K562 (cell line): ENCODE data around the gene SELENOF. TPM values are rescaled to one million over a fixed set of nuclear protein-coding genes. Genes with fewer than 3 reads are reported as not detected.

Source experiments
- ATAC-seq: fragments of 200-7000 bp; cut with Tn5 transposase; 3 replicates; pipeline ENCODE4 v1.9.1; 2020; ENCODE audit warnings: moderate library complexity
- BruUV-seq: library from RNA; stranded (reverse); fragments of 400-500 nt; replicated peaks from 2 replicates; lab custom pipeline; 2021; lab: Mats Ljungman, UMichigan
- CTCF ChIA-PET: fragments of 300-600 bp; formaldehyde crosslinking; extraction: SDS; loops from one replicate; lab custom pipeline; 2021; ENCODE audit warnings: low intra/inter-chr PET ratio; lab: Yijun Ruan, JAX
- POLR2A ChIA-PET: fragments of 300-600, 350-650 bp; sonication (Branson Sonifier 250); formaldehyde crosslinking; extraction: SDS; loops from one replicate; lab custom pipeline; 2021; ENCODE audit warnings: antibody characterized with exemption, inconsistent platforms; lab: Yijun Ruan, JAX
- DNase-seq, 4 experiments: peaks; one replicate each; pipeline versions ENCODE4 v3.0.0 to v3.0.0-alpha.2; 2011 to 2018; ENCODE audit warnings: low spot score in 3 of 4, mixed read lengths in 3 of 4; ENCODE audit errors: extremely low read depth in 1 of 4
- FAIRE-seq: peaks from 2 replicates; lab custom pipeline; 2011; peaks lifted over from hg19 to GRCh38; lab: Jason Lieb, UNC
- H2AFZ ChIP-seq: 2 replicates; pipeline ENCODE4 v1.6.0; 2011; ENCODE audit warnings: low read depth, low read length, control low read depth, inconsistent platforms
- H3K27ac ChIP-seq: fragments of 200-600 bp; 3 replicates; pipeline ENCODE4 v1.8.0; 2011; ENCODE audit warnings: low read depth, mild to moderate bottlenecking, control low read depth, inconsistent platforms, low read length, moderate library complexity, mixed read lengths; ENCODE audit errors: extremely low read depth
- H3K27me3 ChIP-seq, 2 experiments: fragments of 300-600 bp in 1 of 2; 2 replicates in 1 of 2; 3 replicates in 1 of 2; pipeline versions ENCODE4 v1.6.0 to v1.8.0; 2011; ENCODE audit warnings: inconsistent platforms in 2 of 2, low read length in 2 of 2, mild to moderate bottlenecking in 1 of 2, mixed read lengths in 1 of 2, moderate library complexity in 1 of 2; ENCODE audit not compliant: control insufficient read depth in 2 of 2, insufficient read depth in 2 of 2
- H3K36me3 ChIP-seq: fragments of 300-600 bp; 3 replicates; pipeline ENCODE4 v1.8.0; 2011; ENCODE audit warnings: mild to moderate bottlenecking, low read length, inconsistent platforms; ENCODE audit not compliant: control insufficient read depth, insufficient read depth
- H3K4me1 ChIP-seq, 2 experiments: fragments of 200-600 bp in 1 of 2; replicated peaks in 1 of 2; 2 replicates in 1 of 2; 3 replicates in 1 of 2; pipeline versions ENCODE4 v1.5.1 to v1.8.0; 2011; ENCODE audit warnings: inconsistent platforms in 2 of 2, low read length in 2 of 2, mild to moderate bottlenecking in 1 of 2, mixed read lengths in 1 of 2, moderate library complexity in 1 of 2; ENCODE audit not compliant: control insufficient read depth in 2 of 2, insufficient read depth in 2 of 2
- H3K4me2 ChIP-seq: 2 replicates; pipeline ENCODE4 v1.6.1; 2011; ENCODE audit warnings: low read length, control low read depth, inconsistent platforms, mixed read lengths; ENCODE audit not compliant: insufficient read depth
- H3K4me3 ChIP-seq: fragments of 200-600 bp; sonication (generic), shearing (Covaris generic); 2 replicates; pipeline ENCODE4 v1.5.1; 2016; ENCODE audit warnings: control low read depth, inconsistent platforms
- H3K79me2 ChIP-seq: fragments of 200-600 bp; 3 replicates; pipeline ENCODE4 v1.8.0; 2011; ENCODE audit warnings: low read length, inconsistent platforms; ENCODE audit not compliant: control insufficient read depth, insufficient read depth
- H3K9ac ChIP-seq, 2 experiments: 2 replicates each; pipeline versions ENCODE4 v1.6.0 to v1.6.1; 2011; ENCODE audit warnings: low read depth in 2 of 2, low read length in 2 of 2, control low read depth in 1 of 2, inconsistent platforms in 1 of 2, mild to moderate bottlenecking in 1 of 2, mixed read lengths in 1 of 2; ENCODE audit not compliant: insufficient read depth in 1 of 2
- H3K9me1 ChIP-seq: one replicate; pipeline ENCODE4 v1.6.0; 2011; ENCODE audit warnings: inconsistent platforms, mild to moderate bottlenecking, low read length, moderate library complexity; ENCODE audit not compliant: control insufficient read depth, insufficient read depth
- H3K9me3 ChIP-seq: replicated peaks from 2 replicates; pipeline ENCODE4 v1.5.1; 2011; ENCODE audit warnings: low read depth, low read length, inconsistent platforms; ENCODE audit not compliant: control insufficient read depth, insufficient read depth
- H4K20me1 ChIP-seq: replicated peaks from 2 replicates; pipeline ENCODE4 v1.6.1; 2011; ENCODE audit warnings: low read length, inconsistent platforms, mixed read lengths; ENCODE audit not compliant: control insufficient read depth, insufficient read depth
- CBX1 ChIP-seq: sonication (generic); IDR thresholded peaks from 2 replicates; pipeline ENCODE4 v1.6.1; 2016; ENCODE audit warnings: antibody characterized with exemption, low read depth, mild to moderate bottlenecking
- CBX5 ChIP-seq: IDR thresholded peaks from 2 replicates; pipeline ENCODE4 v1.6.1; 2014; ENCODE audit warnings: low read depth, borderline replicate concordance
- ELF1 ChIP-seq: fragments of 200-800 bp; sonication (Bioruptor generic); IDR thresholded peaks from 2 replicates; pipeline ENCODE4 v1.6.1; 2016; ENCODE audit warnings: missing genetic modification characterization, missing compliant biosample characterization
- KDM1A ChIP-seq, 2 experiments: fragments of 450-650 bp; IDR thresholded peaks; 2 replicates each; pipeline ENCODE4 v1.6.1; 2016; ENCODE audit warnings: mild to moderate bottlenecking in 2 of 2
- MAFK ChIP-seq: IDR thresholded peaks from 2 replicates; pipeline ENCODE4 v1.6.1; 2011; ENCODE audit warnings: low read length, improper control_type of control experiment
- MLLT1 ChIP-seq, 2 experiments: fragments of 450-650 bp; IDR thresholded peaks; 2 replicates each; pipeline ENCODE4 v1.6.1; 2016
- MNT ChIP-seq, 2 experiments: fragments of 450-650 bp; conservative IDR thresholded peaks; 2 replicates each; pipeline ENCODE4 v1.6.1; 2017; ENCODE audit warnings: mild to moderate bottlenecking in 2 of 2, moderate library complexity in 2 of 2
- SIN3B ChIP-seq: fragments of 450-650 bp; IDR thresholded peaks from 2 replicates; pipeline ENCODE4 v1.6.1; 2017; ENCODE audit warnings: low read depth, mild to moderate bottlenecking, moderate library complexity
- SMARCE1 ChIP-seq: fragments of 450-650 bp; IDR thresholded peaks from 2 replicates; pipeline ENCODE4 v1.7.1; 2016; ENCODE audit warnings: mild to moderate bottlenecking
- ZBTB1 ChIP-seq: sonication (generic); formaldehyde crosslinking; IDR thresholded peaks from 2 replicates; pipeline ENCODE4 v1.8.1; 2023; ENCODE audit warnings: missing genetic modification reagents, low read depth, mild to moderate bottlenecking, borderline replicate concordance
- ZEB2 ChIP-seq: fragments of 450-650 bp; IDR thresholded peaks from 2 replicates; pipeline ENCODE4 v1.6.1; 2016
- ZNF217 ChIP-seq: sonication (generic); formaldehyde crosslinking; IDR thresholded peaks from 2 replicates; pipeline ENCODE4 v1.8.0; 2022; ENCODE audit warnings: mild to moderate bottlenecking, missing genetic modification reagents
- ZNF518B ChIP-seq: fragments of 250-450 bp; sonication (Bioruptor Pico); IDR thresholded peaks from 2 replicates; pipeline ENCODE4 v1.5.0; 2021; ENCODE audit warnings: mild to moderate bottlenecking, moderate library complexity
- WGBS: fragments of 100-300 bp; shearing (Covaris generic); methylation state at CpG from one replicate; pipeline ENCODE4 v1.1.6; 2016; ENCODE audit warnings: low coverage, mixed read lengths; ENCODE audit not compliant: insufficient coverage; ENCODE audit errors: missing lambda C conversion rate; 5-methylcytosine and 5-hydroxymethylcytosine counted together
- in situ Hi-C: fragments of 300-500 bp; cut with MboI; formaldehyde crosslinking; loops from 4 replicates; pipeline ENCODE4 v1.15.0; 2018; ENCODE audit warnings: inconsistent platforms, mixed read lengths
- intact Hi-C: fragments of 100-400 bp; cut with micrococcal nuclease; formaldehyde crosslinking; loops from 2 replicates; pipeline ENCODE4 v1.14.2; 2022
- polyA plus RNA-seq, 8 experiments: library from polyadenylated mRNA; depleted of rRNA in 4 of 8; stranded (reverse) in 5 of 8; unstranded in 3 of 8; fragments of >200 nt; fragmentation: Nextera tagmentation in 2 of 8; fragmentation: Illumina TruSeq in 1 of 8; extraction: Ambion mirVana in 2 of 8; extraction: Trizol in 1 of 8; gene quantifications; 2 replicates each; pipeline versions ENCODE4 v1.2.1 to v1.2.3, GENCODE V29; 2011 to 2014; ENCODE audit warnings: inconsistent platforms in 1 of 8, missing spikeins in 1 of 8
- total RNA-seq, 7 experiments: library from RNA; depleted of rRNA in 6 of 7; stranded (reverse); fragments of >200 nt in 6 of 7; fragmentation: Illumina TruSeq in 2 of 7; extraction: Trizol in 2 of 7; gene quantifications; 2 replicates each; pipeline versions ENCODE4 v1.2.1 to v1.2.3, GENCODE V29; 2011 to 2021; ENCODE audit warnings: low replicate concordance in 1 of 7

The SELENOF gene
- total and polyA plus RNA-seq, 9 of the 15 experiments (the other 6 are each of a cell fraction or from before 2014, with no cell fraction given): 115 to 394 (median 215) TPM

- Histone ChIP-seq H3K9ac (peak overlapping the region; percentile 83 to 99), H3K36me3 (peaks cover 19% of the 10 kb centered on the region; the same call in 2 of the 3 replicates), H4K20me1 (peaks cover 8% of the 10 kb centered on the region; the same call in 1 of the 2 replicates), H3K9me3 (no peaks in the 10 kb centered on the region), H3K4me2 (peak overlapping the region; percentile 94), H3K4me3 (peak overlapping the region; percentile 92), H3K4me1 (peaks cover 6 to 10% of the 10 kb centered on the region in 2 experiments; a peak in 3 of 5 replicates), H3K27me3 (no peaks in the 10 kb centered on the region), H2AFZ (peak overlapping the region; percentile 77), H3K27ac (peak overlapping the region; percentile 85), H3K79me2 (peaks cover 96% of the 10 kb centered on the region), H3K9me1 (no peaks in the 10 kb centered on the region)
- POLR2A ChIA-PET: interaction anchor here (1.0 to 5.4 kb wide), 13 partner anchors 12 to 134 kb away, joined by 3 to 39 read pairs (median 4); no protein-coding TSS in a partner anchor
- under 1% methylated on average over 36 of the region's 43 CpGs for WGBS
- DNase-seq: peak in 2 of 4 experiments; percentile 32 to 68
- FAIRE-seq: peak; percentile 46
- BruUV-seq: TSS peak; percentile 61
- peak; percentile 67 for ATAC-seq
- CTCF ChIA-PET: no interaction called here
- in situ Hi-C loops (no loop called here), intact Hi-C loops (loop anchor here (1.0 to 5.0 kb wide), 4 partner anchors 37 to 78 kb away; no protein-coding TSS in a partner anchor)
- TF ChIP-seq SMARCE1 (peak; percentile 51; the same call in 1 of the 2 replicates), MLLT1 (IDR thresholded peaks at IDR 0.05) (no peak), ZBTB1 (CRISPR knock-in tag) (0 out of 2 replicates have a peak, but pooled peaks have one; percentile 39), ZNF518B (no peak), ELF1 (tag) (no peak), SIN3B (no peak), ZEB2 (0 out of 2 replicates have a peak, but pooled peaks have one; percentile 43), MAFK (no peak), MNT (conservative IDR thresholded peaks at IDR 0.05) (peak; percentile 55 to 59), CBX5 (no peak), CBX1 (0 out of 2 replicates have a peak, but pooled peaks have one; percentile 5), KDM1A (IDR thresholded peaks at IDR 0.05) (peak; percentile 6 to 13; a peak in 2 of 4 replicates), ZNF217 (no peak)
These were observed 1.2 kb upstream of the SELENOF start for GRCh38 chr1:86914998-86915736.
